GM10266 (cell line): Measurements from ENCODE around the gene GLP1R.

Experiments
- DNase-seq: peaks from one replicate; pipeline ENCODE4 v3.0.0; 2012; ENCODE audit errors: extremely low spot score
- TF ChIP-seq, protein P1 (sequence below): IDR thresholded peaks from 2 replicates; pipeline ENCODE4 v1.5.1; 2012; ENCODE audit warnings: mild to moderate bottlenecking, low read depth; ENCODE audit not compliant: control insufficient read depth, insufficient read depth; ENCODE audit errors: missing control alignments

GLP1R gene

DNA sequence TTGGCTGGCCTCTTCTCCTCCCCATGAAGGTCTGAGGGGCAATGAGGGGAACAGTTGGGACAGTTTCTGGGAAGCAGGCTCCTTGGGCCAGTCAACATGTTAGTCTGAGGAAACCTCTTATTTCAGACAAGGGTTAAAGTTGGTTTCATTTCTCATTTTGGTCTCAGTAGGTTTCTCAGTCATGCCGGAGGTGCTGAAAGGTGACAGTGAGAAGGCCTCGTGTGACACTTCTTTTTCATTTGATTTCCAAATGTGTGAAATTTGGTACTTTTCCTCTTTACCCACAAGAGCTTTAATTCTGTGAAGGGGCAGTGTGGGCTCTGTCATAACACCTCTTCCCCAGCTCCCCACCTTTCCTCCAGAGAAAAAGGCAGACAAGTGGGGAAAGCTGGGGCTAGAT lies 7.5 kb upstream of the GLP1R start:
- peak; percentile 44 for DNase-seq
- TF ChIP-seq, protein P1, sequence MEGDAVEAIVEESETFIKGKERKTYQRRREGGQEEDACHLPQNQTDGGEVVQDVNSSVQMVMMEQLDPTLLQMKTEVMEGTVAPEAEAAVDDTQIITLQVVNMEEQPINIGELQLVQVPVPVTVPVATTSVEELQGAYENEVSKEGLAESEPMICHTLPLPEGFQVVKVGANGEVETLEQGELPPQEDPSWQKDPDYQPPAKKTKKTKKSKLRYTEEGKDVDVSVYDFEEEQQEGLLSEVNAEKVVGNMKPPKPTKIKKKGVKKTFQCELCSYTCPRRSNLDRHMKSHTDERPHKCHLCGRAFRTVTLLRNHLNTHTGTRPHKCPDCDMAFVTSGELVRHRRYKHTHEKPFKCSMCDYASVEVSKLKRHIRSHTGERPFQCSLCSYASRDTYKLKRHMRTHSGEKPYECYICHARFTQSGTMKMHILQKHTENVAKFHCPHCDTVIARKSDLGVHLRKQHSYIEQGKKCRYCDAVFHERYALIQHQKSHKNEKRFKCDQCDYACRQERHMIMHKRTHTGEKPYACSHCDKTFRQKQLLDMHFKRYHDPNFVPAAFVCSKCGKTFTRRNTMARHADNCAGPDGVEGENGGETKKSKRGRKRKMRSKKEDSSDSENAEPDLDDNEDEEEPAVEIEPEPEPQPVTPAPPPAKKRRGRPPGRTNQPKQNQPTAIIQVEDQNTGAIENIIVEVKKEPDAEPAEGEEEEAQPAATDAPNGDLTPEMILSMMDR = no peak

DNA sequence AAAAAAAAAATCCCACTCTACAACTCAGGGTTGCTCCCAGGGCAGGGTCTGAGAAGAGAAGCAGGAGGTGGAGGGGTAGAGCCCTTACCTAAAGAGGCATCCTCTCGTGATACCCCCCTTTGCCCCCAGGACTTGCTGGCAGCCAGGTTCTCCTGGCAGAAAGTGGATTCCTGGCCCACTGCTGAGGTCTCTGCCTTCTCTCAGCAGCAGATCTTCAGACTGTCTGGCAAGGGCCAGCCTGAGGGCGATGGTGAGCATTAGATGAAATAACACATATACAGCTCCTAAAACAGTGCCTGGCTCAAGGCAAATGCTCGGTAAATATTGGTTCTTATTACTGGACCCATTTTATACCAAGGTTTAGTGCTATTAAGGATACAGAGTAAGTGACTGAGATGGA lies 4.8 kb upstream of the GLP1R start:
- TF ChIP-seq, protein P1 = no peak

DNA sequence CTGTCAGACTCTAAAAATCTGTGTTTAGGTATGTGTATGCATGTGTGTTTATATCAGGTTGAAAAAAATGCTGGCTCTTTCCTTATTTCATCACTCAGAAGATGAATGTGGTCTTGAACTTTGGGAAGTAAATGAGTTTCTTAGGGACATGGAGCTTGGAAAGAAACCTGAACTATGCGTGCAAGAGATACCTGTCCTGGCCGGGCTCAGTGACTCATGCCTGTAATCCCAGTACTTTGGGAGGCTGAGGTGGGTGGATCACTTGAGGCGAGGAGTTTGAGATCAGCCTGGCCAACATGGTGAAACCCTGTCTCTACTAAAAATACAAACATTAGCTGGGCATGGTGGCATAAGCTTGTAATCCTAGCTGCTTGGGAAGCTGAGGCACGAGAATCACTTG lies 4.4 kb upstream of the GLP1R start:
- no peak for DNase-seq
- TF ChIP-seq, protein P1 = no peak

More for the DNA sequence above, 4.8 kb upstream of the GLP1R start:
- no peak for DNase-seq

- DNase-seq = no peak
- TF ChIP-seq, protein P1 = no peak
Measured at GRCh38 chr6:39047434-39048327, 900 bp upstream of the GLP1R start.

DNA sequence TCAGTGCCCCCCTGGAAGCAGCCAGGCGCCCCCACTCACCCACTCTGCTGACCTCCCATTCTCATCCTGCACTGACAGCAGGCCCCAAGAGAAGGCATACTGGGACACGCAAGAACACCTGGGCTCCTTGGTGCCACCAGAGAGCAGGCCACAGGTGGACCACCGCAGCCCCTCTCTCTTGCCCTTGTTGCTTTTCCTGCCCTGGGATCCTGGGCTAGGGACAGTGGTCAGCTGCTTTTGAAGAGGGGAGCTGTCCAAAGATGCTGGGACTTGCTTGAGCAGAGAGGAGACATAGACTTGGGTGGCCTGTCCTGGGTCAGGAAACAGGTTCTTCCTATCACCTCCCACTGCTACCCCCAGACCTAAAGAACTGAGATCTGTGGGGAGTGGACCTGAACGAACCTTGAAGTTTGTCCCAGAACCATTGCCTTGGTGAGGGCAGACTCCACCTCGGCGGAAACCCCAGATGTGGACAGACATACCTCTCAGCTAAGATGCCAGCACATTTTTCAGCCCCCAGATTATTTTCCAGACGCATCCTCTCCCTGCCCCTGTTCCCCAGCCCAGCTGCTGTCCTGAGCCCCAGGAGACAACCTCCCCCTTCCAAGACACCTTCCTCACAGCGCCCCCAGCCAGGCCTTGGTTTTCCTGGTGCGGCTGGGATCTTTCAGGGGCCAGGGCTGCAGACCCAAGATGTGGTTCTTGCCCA lies 1.1 kb downstream of the GLP1R start:
- TF ChIP-seq, protein P1 = no peak
- DNase-seq = no peak

DNA sequence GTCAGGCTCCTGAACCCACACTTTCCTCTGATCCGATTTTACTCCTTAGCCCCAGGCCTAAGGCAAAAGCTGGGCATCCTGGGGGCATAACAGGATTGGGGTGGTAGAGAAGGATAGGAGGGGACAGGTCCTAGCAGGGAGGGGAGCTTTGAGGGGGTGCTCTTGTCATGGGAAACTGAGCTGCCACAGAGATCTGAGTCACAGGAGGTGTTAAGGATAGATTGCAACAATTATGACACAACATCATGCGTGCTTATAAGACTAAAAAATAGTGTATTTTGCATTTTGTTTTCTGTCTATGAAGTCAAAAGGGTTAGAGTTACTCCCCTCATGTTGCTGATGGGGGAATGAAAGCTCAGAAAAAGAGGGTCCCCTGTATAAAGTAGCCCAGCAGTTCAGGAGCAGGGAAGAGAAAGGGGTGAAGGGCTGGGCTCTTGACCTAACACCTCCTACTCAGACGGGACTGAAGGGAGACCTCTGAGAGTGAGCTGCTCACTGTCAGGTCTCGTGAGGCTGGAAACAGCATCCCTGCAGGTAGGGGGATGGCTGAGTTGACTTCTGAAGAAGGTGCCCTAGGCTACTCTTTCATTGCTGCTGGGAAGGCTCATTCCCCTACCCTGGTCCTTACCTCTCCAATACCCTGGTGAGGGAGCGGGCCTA lies 2.0 kb downstream of the GLP1R start:
- TF ChIP-seq, protein P1 = no peak
- DNase-seq = no peak
